HepG2 (cell line): Measurements from ENCODE around the gene UAP1L1. TPM values are rescaled to one million over a fixed set of nuclear protein-coding genes. Genes with fewer than 3 reads are reported as not detected.

Source experiments
- ESRRA ChIP-seq: sonication (generic); formaldehyde crosslinking; IDR thresholded peaks from 2 replicates; pipeline ENCODE4 v1.5.1; 2020; ENCODE audit warnings: mild to moderate bottlenecking, low read depth, missing genetic modification reagents
- GABPA ChIP-seq, 2 experiments: IDR thresholded peaks; 2 replicates each; pipeline ENCODE4 v1.6.1; 2011 to 2016; ENCODE audit warnings: low read depth in 2 of 2, low read length in 1 of 2, missing biosample characterization in 1 of 2, missing genetic modification characterization in 1 of 2
- HDAC2 ChIP-seq: sonication (generic); formaldehyde crosslinking; IDR thresholded peaks from 2 replicates; pipeline ENCODE4 v1.4.0; 2020; ENCODE audit warnings: missing genetic modification reagents
- HMGXB4 ChIP-seq, 2 experiments: sonication (generic) in 1 of 2; formaldehyde crosslinking in 1 of 2; IDR thresholded peaks; 2 replicates each; pipeline versions ENCODE4 v1.4.0 to v1.6.1; 2018 to 2020; ENCODE audit warnings: missing genetic modification reagents in 2 of 2, borderline replicate concordance in 1 of 2, low read depth in 1 of 2, mild to moderate bottlenecking in 1 of 2, missing biosample characterization in 1 of 2
- IKZF4 ChIP-seq: sonication (generic); formaldehyde crosslinking; IDR thresholded peaks from 2 replicates; pipeline ENCODE4 v1.5.1; 2020; ENCODE audit warnings: borderline replicate concordance, mild to moderate bottlenecking, low read depth, missing genetic modification reagents; ENCODE audit errors: not compliant biosample characterization
- ISL2 ChIP-seq: sonication (generic); formaldehyde crosslinking; IDR thresholded peaks from 2 replicates; pipeline ENCODE4 v1.5.0; 2020; ENCODE audit warnings: missing genetic modification reagents
- MBD4 ChIP-seq: IDR thresholded peaks from 2 replicates; pipeline ENCODE4 v1.6.1; 2012; ENCODE audit warnings: low read length, inconsistent platforms, borderline replicate concordance
- POLR2AphosphoS2 ChIP-seq: IDR thresholded peaks from 2 replicates; pipeline ENCODE4 v1.6.1; 2011; ENCODE audit warnings: low read depth, low read length, improper control_type of control experiment
- RBAK ChIP-seq: sonication (generic); formaldehyde crosslinking; IDR thresholded peaks from 2 replicates; pipeline ENCODE4 v1.5.1; 2020; ENCODE audit warnings: mild to moderate bottlenecking, missing genetic modification reagents
- SIX1 ChIP-seq: sonication (generic); formaldehyde crosslinking; IDR thresholded peaks from 2 replicates; pipeline ENCODE4 v1.4.0; 2020; ENCODE audit warnings: missing genetic modification reagents, borderline replicate concordance
- ZGPAT ChIP-seq: IDR thresholded peaks from 2 replicates; pipeline ENCODE4 v1.6.1; 2016; ENCODE audit warnings: mild to moderate bottlenecking
- ZNF33B ChIP-seq: sonication (generic); formaldehyde crosslinking; IDR thresholded peaks from 2 replicates; pipeline ENCODE4 v1.5.1; 2020; ENCODE audit warnings: mild to moderate bottlenecking, missing genetic modification reagents
- ZNF589 ChIP-seq: sonication (generic); formaldehyde crosslinking; conservative IDR thresholded peaks from 2 replicates; pipeline ENCODE4 v1.8.0; 2022; ENCODE audit warnings: mild to moderate bottlenecking, moderate library complexity, missing genetic modification reagents
- ZNF800 ChIP-seq: sonication (generic); formaldehyde crosslinking; IDR thresholded peaks from 2 replicates; pipeline ENCODE4 v1.4.0; 2020; ENCODE audit warnings: missing genetic modification reagents
- polyA plus RNA-seq, 8 experiments: library from polyadenylated mRNA; depleted of rRNA in 3 of 8; stranded (reverse) in 7 of 8; unstranded in 1 of 8; fragments of >200 nt; fragmentation: Illumina TruSeq in 4 of 8; extraction: Trizol in 4 of 8; gene quantifications; 2 replicates each; pipeline versions ENCODE4 v1.2.1 to v1.2.3, GENCODE V29; 2011 to 2016; ENCODE audit warnings: low read depth in 4 of 8, missing spikeins in 1 of 8, mixed read lengths in 1 of 8; ENCODE audit not compliant: insufficient read depth in 1 of 8
- total RNA-seq, 5 experiments: library from RNA; depleted of rRNA; stranded (reverse); fragments of >200 nt; fragmentation: Illumina TruSeq; extraction: Trizol; gene quantifications; 2 replicates each; pipeline ENCODE4 v1.2.3, GENCODE V29; 2016; ENCODE audit warnings: low read depth in 1 of 5
- TF ChIP-seq, protein P1 (sequence below): sonication (generic); formaldehyde crosslinking; IDR thresholded peaks from 2 replicates; pipeline ENCODE4 v1.4.0; 2020; ENCODE audit warnings: missing genetic modification reagents
- TF ChIP-seq, protein P2 (sequence below): sonication (generic); formaldehyde crosslinking; IDR thresholded peaks from 2 replicates; pipeline ENCODE4 v1.4.0; 2020; ENCODE audit warnings: missing genetic modification reagents

The UAP1L1 gene
- total and polyA plus RNA-seq, 2 of the 13 experiments (the other 11 are each of a cell fraction or from before 2014, with no cell fraction given), result 5.4 to 6.4 TPM

- TF ChIP-seq, protein P1, sequence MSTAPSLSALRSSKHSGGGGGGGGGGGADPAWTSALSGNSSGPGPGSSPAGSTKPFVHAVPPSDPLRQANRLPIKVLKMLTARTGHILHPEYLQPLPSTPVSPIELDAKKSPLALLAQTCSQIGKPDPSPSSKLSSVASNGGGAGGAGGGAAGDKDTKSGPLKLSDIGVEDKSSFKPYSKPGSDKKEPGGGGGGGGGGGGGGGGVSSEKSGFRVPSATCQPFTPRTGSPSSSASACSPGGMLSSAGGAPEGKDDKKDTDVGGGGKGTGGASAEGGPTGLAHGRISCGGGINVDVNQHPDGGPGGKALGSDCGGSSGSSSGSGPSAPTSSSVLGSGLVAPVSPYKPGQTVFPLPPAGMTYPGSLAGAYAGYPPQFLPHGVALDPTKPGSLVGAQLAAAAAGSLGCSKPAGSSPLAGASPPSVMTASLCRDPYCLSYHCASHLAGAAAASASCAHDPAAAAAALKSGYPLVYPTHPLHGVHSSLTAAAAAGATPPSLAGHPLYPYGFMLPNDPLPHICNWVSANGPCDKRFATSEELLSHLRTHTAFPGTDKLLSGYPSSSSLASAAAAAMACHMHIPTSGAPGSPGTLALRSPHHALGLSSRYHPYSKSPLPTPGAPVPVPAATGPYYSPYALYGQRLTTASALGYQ (CRISPR knock-in tag), result no peak
- no peak for TF ChIP-seq ZGPAT (CRISPR knock-in tag)
- 0 out of 2 replicates have a peak, but pooled peaks have one; percentile 40 for TF ChIP-seq ZNF33B (CRISPR knock-in tag)
- TF ChIP-seq IKZF4 (CRISPR knock-in tag), result peak; percentile 83
- peak; percentile 59 for TF ChIP-seq HDAC2 (CRISPR knock-in tag)
- no peak for TF ChIP-seq POLR2AphosphoS2
- TF ChIP-seq ESRRA, result no peak
- TF ChIP-seq GABPA (IDR thresholded peaks at IDR 0.05; ENCODE audit: low read depth, low read length), result no peak
- no peak for TF ChIP-seq GABPA (CRISPR knock-in tag; IDR thresholded peaks at IDR 0.05; ENCODE audit: low read depth)
- TF ChIP-seq SIX1 (CRISPR knock-in tag), result no peak
- TF ChIP-seq ZNF589 (CRISPR knock-in tag), result no peak
- no peak for TF ChIP-seq MBD4
- no peak; the same call in 1 of the 2 replicates for TF ChIP-seq ISL2
- peak; percentile 59; the same call in 1 of the 2 replicates for TF ChIP-seq ZNF800 (CRISPR knock-in tag)
- TF ChIP-seq HMGXB4 (CRISPR knock-in tag; IDR thresholded peaks at IDR 0.05; ENCODE audit: borderline replicate concordance in 1 of 2, low read depth in 1 of 2), result peak; percentile 76 to 82; a peak in 3 of 4 replicates
- TF ChIP-seq, protein P2, sequence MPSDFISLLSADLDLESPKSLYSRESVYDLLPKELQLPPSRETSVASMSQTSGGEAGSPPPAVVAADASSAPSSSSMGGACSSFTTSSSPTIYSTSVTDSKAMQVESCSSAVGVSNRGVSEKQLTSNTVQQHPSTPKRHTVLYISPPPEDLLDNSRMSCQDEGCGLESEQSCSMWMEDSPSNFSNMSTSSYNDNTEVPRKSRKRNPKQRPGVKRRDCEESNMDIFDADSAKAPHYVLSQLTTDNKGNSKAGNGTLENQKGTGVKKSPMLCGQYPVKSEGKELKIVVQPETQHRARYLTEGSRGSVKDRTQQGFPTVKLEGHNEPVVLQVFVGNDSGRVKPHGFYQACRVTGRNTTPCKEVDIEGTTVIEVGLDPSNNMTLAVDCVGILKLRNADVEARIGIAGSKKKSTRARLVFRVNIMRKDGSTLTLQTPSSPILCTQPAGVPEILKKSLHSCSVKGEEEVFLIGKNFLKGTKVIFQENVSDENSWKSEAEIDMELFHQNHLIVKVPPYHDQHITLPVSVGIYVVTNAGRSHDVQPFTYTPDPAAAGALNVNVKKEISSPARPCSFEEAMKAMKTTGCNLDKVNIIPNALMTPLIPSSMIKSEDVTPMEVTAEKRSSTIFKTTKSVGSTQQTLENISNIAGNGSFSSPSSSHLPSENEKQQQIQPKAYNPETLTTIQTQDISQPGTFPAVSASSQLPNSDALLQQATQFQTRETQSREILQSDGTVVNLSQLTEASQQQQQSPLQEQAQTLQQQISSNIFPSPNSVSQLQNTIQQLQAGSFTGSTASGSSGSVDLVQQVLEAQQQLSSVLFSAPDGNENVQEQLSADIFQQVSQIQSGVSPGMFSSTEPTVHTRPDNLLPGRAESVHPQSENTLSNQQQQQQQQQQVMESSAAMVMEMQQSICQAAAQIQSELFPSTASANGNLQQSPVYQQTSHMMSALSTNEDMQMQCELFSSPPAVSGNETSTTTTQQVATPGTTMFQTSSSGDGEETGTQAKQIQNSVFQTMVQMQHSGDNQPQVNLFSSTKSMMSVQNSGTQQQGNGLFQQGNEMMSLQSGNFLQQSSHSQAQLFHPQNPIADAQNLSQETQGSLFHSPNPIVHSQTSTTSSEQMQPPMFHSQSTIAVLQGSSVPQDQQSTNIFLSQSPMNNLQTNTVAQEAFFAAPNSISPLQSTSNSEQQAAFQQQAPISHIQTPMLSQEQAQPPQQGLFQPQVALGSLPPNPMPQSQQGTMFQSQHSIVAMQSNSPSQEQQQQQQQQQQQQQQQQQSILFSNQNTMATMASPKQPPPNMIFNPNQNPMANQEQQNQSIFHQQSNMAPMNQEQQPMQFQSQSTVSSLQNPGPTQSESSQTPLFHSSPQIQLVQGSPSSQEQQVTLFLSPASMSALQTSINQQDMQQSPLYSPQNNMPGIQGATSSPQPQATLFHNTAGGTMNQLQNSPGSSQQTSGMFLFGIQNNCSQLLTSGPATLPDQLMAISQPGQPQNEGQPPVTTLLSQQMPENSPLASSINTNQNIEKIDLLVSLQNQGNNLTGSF (CRISPR knock-in tag), result no peak
- no peak for TF ChIP-seq RBAK (CRISPR knock-in tag)
- TF ChIP-seq, all 625 proteins: peak for 140
Measured at GRCh38 chr9:137067860-137068538, 9.3 kb upstream of the UAP1L1 start (continued).
